ENCODE measurements around the gene PTGIS. TPM values are rescaled to one million over a fixed set of nuclear protein-coding genes. Genes with fewer than 3 reads are reported as not detected.

Gene PTGIS
- total RNA-seq, 1 donor: 89.8 TPM

DNA sequence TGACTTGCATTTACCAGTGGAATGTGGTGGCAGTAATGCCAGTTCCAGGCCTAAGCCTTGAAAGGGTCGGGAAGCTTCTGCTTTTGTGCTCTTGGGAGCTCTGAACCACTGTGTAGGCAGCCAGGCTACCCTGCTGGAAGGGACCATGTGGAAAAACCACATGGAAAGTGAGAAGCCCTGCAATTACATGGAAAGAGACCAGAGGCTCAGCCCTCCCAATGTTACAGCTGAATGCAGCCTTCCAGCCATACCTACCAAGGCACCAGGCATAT is 70.6 kb downstream of the PTGIS start:
- no peak overlapping the region for H3K4me3 ChIP-seq (ENCODE audit: insufficient read depth, low read length)
- H2AFZ ChIP-seq (ENCODE audit: low read length): no peak overlapping the region
- no peak for TF ChIP-seq CTCF (IDR thresholded peaks at IDR 0.05; ENCODE audit: extremely low read depth, low read depth, low read length)
- H4K20me1 ChIP-seq (ENCODE audit: insufficient read depth, low read length): no peaks in the 10 kb centered on the region
- no peaks in the 10 kb centered on the region for H3K36me3 ChIP-seq (ENCODE audit: insufficient read depth, low read length)
- no peaks in the 10 kb centered on the region for H3K79me2 ChIP-seq (ENCODE audit: insufficient read depth, low read length)
- H3K27ac ChIP-seq (ENCODE audit: low read depth, low read length): no peak overlapping the region
- peaks cover 37% of the 10 kb centered on the region for H3K27me3 ChIP-seq (ENCODE audit: insufficient read depth, low read length)
- no peaks in the 10 kb centered on the region for H3K9me3 ChIP-seq (ENCODE audit: low read depth, low read length)
- DNase-seq (ENCODE audit: insufficient read length, low spot score, missing footprints): no peak
- H3K4me1 ChIP-seq (ENCODE audit: insufficient read depth, low read length): no peaks in the 10 kb centered on the region
- H3K4me2 ChIP-seq (ENCODE audit: insufficient read depth, low read length): no peak overlapping the region

- Histone ChIP-seq H3K4me1 (ENCODE audit: insufficient read depth, low read length) (no peaks in the 10 kb centered on the region), H3K4me3 (ENCODE audit: insufficient read depth, low read length) (no peak overlapping the region), H3K27me3 (ENCODE audit: insufficient read depth, low read length) (peaks cover 37% of the 10 kb centered on the region), H3K27ac (ENCODE audit: low read depth, low read length) (no peak overlapping the region), H3K9me3 (ENCODE audit: low read depth, low read length) (no peaks in the 10 kb centered on the region), H2AFZ (ENCODE audit: low read length) (no peak overlapping the region), H4K20me1 (ENCODE audit: insufficient read depth, low read length) (no peaks in the 10 kb centered on the region), H3K4me2 (ENCODE audit: insufficient read depth, low read length) (no peak overlapping the region), H3K79me2 (ENCODE audit: insufficient read depth, low read length) (no peaks in the 10 kb centered on the region), H3K36me3 (ENCODE audit: insufficient read depth, low read length) (no peaks in the 10 kb centered on the region)
- no peak for TF ChIP-seq CTCF (IDR thresholded peaks at IDR 0.05; ENCODE audit: extremely low read depth, low read depth, low read length)
- DNase-seq (ENCODE audit: insufficient read length, low spot score, missing footprints): no peak
Observed at GRCh38 chr20:49496553-49497397, 71.2 kb downstream of the PTGIS start.

GRCh38 chr20:49496043-49496442 is 71.9 kb downstream of the PTGIS start:
- H3K4me3 ChIP-seq (ENCODE audit: insufficient read depth, low read length): no peak overlapping the region
- no peak for DNase-seq (ENCODE audit: insufficient read length, low spot score, missing footprints)
- peaks cover 37% of the 10 kb centered on the region for H3K27me3 ChIP-seq (ENCODE audit: insufficient read depth, low read length)
- H3K4me2 ChIP-seq (ENCODE audit: insufficient read depth, low read length): no peak overlapping the region
- no peaks in the 10 kb centered on the region for H3K79me2 ChIP-seq (ENCODE audit: insufficient read depth, low read length)
- H3K36me3 ChIP-seq (ENCODE audit: insufficient read depth, low read length): no peaks in the 10 kb centered on the region
- no peaks in the 10 kb centered on the region for H3K9me3 ChIP-seq (ENCODE audit: low read depth, low read length)
- H3K4me1 ChIP-seq (ENCODE audit: insufficient read depth, low read length): no peaks in the 10 kb centered on the region
- H3K27ac ChIP-seq (ENCODE audit: low read depth, low read length): no peak overlapping the region
- no peak for TF ChIP-seq CTCF (IDR thresholded peaks at IDR 0.05; ENCODE audit: extremely low read depth, low read depth, low read length)
- H4K20me1 ChIP-seq (ENCODE audit: insufficient read depth, low read length): no peaks in the 10 kb centered on the region
- no peak overlapping the region for H2AFZ ChIP-seq (ENCODE audit: low read length)

GRCh38 chr20:49490689-49491088 is 77.2 kb downstream of the PTGIS start:
- H4K20me1 ChIP-seq (ENCODE audit: insufficient read depth, low read length): no peaks in the 10 kb centered on the region
- H2AFZ ChIP-seq (ENCODE audit: low read length): no peak overlapping the region
- DNase-seq (ENCODE audit: insufficient read length, low spot score, missing footprints): no peak
- no peaks in the 10 kb centered on the region for H3K9me3 ChIP-seq (ENCODE audit: low read depth, low read length)
- peaks cover 45% of the 10 kb centered on the region for H3K27me3 ChIP-seq (ENCODE audit: insufficient read depth, low read length)
- H3K79me2 ChIP-seq (ENCODE audit: insufficient read depth, low read length): no peaks in the 10 kb centered on the region
- H3K27ac ChIP-seq (ENCODE audit: low read depth, low read length): no peak overlapping the region
- no peaks in the 10 kb centered on the region for H3K4me1 ChIP-seq (ENCODE audit: insufficient read depth, low read length)
- H3K4me2 ChIP-seq (ENCODE audit: insufficient read depth, low read length): no peak overlapping the region
- TF ChIP-seq CTCF (IDR thresholded peaks at IDR 0.05; ENCODE audit: extremely low read depth, low read depth, low read length): no peak
- H3K4me3 ChIP-seq (ENCODE audit: insufficient read depth, low read length): no peak overlapping the region
- H3K36me3 ChIP-seq (ENCODE audit: insufficient read depth, low read length): no peaks in the 10 kb centered on the region
